Raji (cell line): ENCODE data around the gene HES2.

ENCODE experiments used
- POLR2A ChIP-seq: IDR thresholded peaks from 2 replicates; pipeline ENCODE4 v1.6.1; 2011; ENCODE audit warnings: low read depth, low read length, control low read depth; ENCODE audit not compliant: insufficient read depth

HES2 gene

DNA sequence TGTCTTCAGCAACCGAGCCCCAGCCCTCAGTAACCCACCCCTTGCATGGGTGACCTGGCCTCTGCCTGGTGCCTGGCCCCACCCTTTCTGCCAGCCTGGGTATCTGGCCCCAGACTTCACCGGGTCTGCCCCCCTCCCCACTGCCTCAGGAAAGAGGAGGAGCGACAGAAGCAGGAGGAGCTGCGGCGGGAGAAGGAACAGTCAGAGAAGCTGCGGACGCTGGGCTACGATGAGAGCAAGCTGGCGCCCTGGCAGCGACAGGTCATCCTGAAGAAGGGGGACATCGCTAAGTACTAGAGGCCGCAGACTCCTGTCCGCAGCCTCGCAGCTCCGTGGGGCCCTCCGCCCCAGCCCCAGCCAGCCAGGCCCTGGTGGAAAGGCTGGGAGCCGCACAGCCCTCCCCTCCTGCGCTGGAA, 40.1 kb upstream of the HES2 start:
- no peak for TF ChIP-seq POLR2A

GRCh38 chr1:6456800-6457466, 37.2 kb upstream of the HES2 start:
- no peak for TF ChIP-seq POLR2A

GRCh38 chr1:6454856-6455751, 35.4 kb upstream of the HES2 start:
- no peak for TF ChIP-seq POLR2A

- TF ChIP-seq POLR2A = no peak
Observed at GRCh38 chr1:6450943-6451373, 31.2 kb upstream of the HES2 start.

- no peak for TF ChIP-seq POLR2A
Observed at GRCh38 chr1:6450005-6450450, 30.3 kb upstream of the HES2 start.

DNA sequence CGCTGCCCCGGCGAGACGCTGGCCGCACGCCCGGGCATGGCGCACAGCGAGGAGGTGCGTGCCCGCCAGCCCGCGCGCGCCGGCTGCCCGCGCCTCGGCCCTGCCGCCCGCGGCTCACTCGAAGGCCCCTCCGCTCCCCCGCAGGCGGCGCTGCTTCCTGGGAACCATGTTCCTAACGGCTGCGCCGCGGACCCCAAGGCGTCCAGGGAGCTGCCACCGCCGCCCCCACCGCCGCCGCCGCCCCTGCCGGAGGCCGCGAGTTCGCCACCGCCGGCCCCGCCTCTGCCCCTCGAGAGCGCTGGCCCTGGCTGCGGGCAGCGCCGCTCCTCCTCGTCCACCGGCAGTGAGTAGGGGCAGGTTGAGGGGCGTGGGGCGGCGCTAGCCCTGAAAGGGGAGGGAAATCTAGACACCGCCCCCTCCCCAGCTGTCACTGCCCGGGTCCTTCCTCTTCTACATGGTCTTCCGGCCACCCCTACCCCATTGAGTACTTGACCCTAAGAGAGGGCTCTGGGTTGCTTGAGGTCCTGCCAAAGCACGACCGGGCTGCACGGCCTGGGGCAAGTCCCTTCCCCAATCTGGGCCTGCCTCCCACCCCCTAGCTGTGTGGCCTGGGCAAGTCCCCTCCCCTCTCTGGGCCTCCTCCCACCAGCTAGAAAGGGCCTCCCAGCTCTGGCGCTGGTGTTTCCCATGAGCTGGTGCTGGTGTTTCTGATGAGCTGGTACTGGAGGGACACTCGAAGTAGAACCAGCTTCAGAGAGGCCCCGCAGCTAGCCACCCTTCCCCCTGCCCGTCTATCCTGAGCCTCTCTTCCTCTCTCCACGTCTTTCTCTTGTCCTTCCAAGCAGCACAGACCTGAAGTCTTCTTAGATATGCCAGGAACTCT, 29.3 kb upstream of the HES2 start:
- no peak for TF ChIP-seq POLR2A

- TF ChIP-seq POLR2A = no peak
Observed at GRCh38 chr1:6447818-6448748, 28.4 kb upstream of the HES2 start.

GRCh38 chr1:6447016-6447817, 27.5 kb upstream of the HES2 start:
- no peak for TF ChIP-seq POLR2A

- TF ChIP-seq POLR2A = no peak
Observed at GRCh38 chr1:6446665-6447015, 26.9 kb upstream of the HES2 start.

GRCh38 chr1:6445062-6445763, 25.5 kb upstream of the HES2 start:
- TF ChIP-seq POLR2A = no peak

DNA sequence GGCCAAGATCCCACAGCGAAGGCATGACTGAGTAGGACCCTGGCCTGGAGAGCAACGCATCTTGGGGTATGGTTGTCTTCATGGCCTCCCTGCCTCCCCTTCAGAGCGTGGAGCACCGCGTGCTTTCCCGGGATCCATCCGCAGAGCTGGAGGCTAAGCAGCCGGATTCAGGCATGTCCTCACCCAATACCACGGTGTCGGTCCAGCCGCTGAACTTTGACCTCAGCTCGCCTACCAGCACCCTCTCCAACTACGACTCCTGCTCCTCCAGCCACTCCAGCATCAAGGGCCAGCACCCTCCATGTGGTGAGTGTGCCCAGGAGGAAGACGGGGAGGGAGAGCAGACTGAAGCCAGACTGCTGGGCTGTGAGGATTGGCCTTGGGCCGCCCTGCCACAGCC, 24.7 kb upstream of the HES2 start:
- TF ChIP-seq POLR2A = no peak

GRCh38 chr1:6443339-6444115, 23.8 kb upstream of the HES2 start:
- no peak for TF ChIP-seq POLR2A
